Stimulated activated CD8-positive, alpha-beta memory T cell treated with anti-CD3 and anti-CD28 coated beads, Interleukin-7, amount 100 ng/mL, for 1 hour (primary cell): Measurements from ENCODE around the gene ENTPD2.
"Not testable (repeated sequence)": the region's sequence is repeated elsewhere in the genome, so short reads cannot be mapped to it uniquely, and the experiment has no call there.

Experiments used
- DNase-seq, 2 donors: peaks; one replicate each; pipeline ENCODE4 v3.0.0-alpha.2; 2020; ENCODE audit warnings: low read depth in 2 of 2

ENTPD2 gene

DNA sequence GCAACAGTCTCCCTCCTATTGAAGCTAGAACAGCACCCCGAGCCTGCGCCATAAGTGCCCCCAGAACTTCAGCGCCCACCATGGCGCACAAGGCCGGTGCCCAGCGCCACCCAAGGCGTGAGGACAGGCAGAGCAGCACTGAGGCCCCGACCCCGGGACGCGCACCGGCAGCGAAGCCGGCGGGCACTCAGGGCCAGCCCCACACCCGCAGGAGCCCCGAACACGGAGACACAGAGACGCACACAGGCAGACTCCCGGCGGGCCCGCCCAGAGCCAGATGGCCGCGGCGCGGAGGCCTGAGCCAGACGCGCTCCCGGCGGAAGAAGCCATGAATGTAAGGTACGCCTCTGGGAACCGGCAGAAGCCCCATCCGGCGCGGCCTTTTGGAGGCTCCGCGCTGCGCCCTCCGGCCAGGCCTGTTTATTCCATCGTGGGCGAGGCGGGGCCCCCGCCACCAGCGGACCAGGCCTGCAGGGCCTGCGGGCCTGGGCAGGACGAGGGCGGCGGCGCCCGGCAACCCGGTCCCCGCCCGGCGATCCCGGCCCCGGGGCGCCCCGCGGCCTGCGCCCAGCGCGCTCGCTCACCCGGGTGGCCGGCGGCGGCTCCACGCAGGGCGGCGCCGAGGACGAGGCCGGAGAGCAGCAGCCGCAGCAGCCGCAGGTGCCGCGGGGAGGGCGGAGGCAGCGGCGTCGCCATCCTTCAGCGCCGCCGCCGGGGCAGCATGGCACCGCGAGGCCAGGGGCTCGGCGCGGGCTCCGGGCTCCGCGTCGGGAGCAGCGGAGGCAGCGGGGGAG is 8.4 kb downstream of the ENTPD2 start:
- no peak for DNase-seq

DNA sequence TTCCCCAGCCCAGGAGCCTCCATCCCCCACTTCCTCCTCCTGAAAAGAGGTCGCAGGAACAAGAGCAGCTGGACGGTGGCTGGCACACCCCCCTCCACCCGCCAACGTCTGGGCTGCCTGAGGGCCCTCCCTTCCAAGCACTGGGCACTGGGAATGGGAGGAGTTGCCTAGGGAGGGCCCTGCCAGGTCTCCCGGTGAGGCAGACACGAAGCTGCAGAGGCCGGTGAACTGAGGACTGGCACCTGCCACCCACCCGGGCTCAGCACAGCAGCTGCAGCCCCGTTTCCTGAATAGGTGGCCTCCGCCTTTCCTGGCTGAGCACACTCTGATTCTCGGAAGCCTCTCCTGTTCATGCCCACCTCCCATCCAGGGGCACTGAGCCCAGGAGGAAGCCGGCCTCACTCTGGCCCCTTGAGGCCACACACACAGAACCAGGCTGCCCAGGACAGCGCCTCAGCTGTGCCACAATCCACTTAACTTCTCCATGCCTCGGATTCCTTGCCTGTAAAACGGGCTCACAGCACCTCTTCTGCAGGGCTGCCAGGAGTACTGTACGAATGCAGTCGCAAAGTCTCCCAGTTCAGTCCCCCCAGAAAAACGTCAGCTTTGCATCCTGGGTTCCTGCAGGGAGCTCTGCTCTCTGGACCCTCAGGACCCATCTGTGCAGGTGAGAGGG is 9.2 kb downstream of the ENTPD2 start:
- DNase-seq = no peak

DNA sequence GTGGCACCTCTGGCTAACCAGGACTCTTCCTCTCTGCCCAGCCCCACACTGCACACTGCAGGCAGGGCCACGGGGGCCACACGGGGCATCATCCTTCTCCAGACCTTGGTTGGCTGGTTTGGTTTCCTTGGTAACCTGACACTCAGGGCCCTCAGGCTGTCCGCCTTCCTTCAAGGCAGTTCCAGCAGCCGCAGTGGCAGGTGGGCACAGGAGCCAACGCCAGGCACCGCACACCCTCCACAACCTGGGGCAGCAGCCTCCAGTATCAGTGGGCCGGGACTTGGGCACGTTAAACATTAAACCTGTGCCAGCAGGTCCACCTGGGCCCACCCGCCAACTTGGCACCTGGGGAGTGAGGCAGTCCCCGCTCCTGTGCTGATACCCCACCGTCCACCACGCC is 9.8 kb downstream of the ENTPD2 start:
- no peak for DNase-seq

DNA sequence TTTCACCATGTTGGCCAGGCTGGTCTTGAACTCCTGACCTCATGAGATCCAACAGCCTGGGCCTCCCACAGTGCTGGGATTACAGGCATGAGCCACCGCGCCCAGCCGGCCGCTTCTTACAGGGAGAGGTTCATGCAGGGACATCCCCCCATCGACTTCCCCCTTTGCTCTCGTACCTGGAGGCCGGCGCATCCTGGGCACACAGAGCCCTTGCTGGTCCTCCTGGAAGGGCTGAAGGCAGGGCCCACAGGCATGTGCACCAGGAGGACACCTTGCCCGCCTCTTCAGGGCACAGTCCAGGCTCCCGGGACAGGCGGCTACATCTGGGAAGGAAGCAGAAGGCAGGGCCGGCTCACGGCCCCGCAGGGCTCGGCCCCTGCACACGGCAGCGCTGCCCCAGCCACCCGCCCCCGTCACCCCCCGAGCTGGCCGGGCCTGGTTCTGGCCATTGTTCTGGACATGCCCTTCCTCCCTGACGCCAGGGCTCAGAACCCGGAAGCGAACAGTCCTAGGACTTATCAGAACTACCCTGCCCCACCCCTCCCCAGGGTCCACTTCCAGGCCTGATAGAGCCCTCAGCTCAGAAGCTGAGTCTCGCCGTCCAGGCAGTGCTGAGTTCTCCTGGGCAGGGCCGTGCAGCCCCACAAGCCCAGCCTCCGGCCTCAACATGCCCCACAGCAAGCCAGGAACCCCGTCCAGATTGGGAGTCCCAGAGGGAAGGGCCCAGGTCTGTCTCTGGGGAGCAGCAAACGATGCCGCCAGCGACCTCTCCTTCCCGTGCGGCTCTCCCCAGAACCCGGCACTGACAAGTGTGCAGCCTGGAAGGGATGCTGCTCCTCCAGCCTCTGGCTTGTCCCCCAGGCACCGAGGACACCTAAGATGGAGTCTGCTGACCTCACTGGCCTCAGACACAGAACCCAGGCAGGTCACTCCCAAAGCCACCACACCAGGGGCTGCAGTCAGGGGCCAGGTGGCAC is 10.8 kb downstream of the ENTPD2 start:
- DNase-seq = no peak

DNA sequence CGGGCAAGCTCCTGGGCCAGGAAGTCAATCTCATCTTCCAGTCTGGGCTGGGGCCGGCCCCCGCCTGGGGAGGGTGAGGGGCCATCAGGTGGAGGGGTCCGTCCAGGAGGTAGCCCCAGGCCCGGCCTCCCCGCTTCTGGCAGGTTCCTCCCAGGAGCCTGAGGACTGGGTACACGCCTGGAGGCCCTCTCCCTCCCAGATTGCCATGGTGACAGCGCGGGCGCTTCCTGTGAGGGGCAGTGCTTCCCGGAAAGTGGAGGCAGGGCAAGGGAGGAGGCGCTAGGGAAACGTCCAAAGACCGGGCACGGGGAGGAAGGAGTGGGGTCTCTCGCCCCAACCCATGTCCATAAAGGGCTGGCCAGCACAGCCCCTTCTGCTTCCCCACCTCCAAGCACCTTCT is 12.7 kb downstream of the ENTPD2 start:
- DNase-seq = no peak

DNA sequence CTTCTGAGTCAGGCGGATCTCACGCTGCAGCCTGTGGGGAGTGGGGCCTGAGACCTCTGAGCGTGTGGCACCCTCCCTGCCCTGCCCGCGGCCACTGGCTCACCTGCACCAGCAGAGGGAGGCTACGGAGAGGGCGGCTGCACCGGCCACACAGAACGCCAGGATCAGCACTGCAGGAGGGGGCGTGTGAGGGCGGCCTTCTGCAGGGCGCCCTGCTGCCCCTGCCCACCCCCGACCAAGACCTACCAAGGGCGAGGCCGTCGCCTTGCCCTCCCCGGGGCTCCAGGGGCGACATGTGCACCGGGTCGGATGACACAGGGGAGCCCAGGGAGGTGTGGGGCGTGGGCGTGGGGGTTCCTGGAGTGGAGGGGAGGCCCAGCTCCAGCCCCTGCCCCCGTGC is 13.3 kb downstream of the ENTPD2 start:
- DNase-seq = no peak

DNA sequence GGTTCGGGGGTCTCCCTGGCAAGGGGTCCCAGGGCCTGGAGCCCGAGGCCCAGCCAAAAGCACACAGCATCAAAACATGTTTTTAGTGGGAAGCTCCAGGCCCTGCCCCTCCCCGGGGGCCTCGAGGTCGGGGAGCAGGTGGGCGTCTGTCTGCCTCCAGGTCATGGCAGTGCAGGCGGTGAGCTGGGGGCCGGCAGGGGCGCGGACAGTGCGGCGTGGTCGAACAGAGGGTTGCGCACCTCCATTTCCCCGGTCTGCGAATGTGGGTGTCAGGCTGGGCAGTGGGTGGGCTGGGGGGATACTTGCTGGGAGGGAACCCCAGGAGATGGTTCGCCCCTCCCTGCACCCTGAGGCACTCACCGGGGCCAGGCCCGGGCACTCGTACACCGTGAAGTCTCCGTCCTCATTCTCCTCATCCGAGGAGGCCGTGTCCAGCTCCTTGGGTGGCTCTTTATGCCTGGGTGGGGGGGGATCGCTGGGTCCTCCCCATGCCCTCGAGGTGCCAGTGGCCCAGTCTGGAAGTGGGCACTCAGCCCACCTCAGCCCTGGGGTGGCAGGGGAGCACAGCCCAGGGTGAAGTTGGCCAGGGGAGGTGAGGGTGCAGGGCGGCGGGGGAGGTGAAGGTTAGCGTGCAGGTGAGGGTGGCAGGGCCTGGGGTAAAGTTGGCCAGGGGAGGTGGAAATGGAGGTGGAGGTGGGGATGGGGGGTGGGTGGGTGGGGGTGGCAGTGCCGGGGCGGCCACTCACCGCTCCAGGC is 14.1 kb downstream of the ENTPD2 start:
- no peak for DNase-seq

DNA sequence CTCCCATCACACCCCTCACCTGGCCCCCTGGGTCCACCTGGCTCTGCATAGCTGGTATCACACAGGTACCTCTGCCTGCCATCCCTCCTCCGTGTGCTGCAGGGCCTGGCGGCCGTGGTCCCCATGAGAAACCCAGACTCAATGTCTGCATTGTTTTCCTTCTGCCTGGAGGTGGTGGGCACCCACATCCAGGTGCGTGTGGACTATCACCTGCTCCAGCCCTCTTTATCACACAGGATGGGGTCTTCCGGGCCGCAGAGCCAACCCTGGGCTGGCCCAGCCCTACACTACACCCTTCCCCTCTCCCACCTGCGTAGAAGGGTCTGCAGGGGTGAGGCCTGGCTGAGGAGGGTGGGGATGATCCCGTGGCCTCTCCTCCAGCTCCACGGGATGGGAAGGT is 14.9 kb downstream of the ENTPD2 start:
- no peak for DNase-seq

DNA sequence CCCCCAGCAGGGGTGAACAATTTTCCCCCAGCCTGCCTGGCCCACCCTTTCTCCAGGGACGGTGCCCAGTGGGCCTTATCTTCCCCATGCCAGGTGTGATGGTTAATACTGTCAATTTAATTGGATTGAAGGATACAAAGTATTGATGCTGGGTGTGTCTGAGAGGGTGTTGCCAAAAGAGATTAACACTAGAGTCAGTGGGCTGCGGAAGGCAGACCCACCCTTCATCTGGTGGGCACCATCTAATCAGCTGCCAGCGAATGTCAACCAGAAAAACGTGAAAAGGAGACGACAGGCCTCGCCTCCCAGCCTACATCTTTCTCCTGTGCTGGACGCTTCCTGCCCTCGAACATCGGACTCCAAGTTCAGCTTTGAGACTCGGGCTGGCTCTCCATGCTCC is 16.4 kb downstream of the ENTPD2 start:
- DNase-seq = no peak

DNA sequence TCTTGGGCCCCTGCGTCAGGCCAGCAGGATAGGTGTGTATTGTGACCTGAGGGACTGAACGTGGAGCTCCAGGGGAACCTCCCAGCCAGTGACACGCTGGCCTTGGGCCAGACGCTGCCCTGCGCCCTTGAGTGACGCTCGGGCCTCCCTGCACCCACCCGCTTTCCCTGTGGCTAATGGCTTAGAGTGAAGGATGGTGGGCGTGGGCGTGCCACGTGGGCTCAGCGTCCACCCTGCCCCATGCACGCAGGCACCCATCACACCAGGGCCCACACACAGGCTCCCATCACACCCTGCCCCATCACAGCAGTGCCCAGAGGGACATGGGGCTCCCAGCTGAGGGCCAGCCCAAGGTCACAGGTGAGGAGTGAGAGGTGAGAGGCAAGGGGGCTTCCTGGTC is 16.8 kb downstream of the ENTPD2 start:
- DNase-seq = no peak

DNA sequence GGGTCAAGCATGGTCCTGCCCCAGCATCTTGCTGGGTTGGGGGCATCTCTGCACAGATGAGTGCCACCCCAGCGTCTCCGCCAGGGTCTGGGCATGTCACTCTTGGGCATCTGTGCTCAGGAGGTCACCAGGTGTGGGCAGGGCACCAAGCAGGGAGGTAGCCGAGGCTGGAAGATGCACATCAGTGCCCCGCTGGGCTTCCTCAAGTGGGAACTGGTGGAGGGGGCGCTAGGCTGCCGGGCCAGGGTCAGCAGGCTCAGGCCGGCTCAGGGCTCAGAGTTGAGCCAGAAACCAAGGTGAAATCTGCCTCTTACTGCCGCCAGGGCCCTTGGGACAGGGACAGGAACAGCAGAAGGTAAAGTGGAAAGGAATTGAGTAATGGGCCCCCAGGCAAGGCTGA is 17.9 kb downstream of the ENTPD2 start:
- no peak for DNase-seq

DNA sequence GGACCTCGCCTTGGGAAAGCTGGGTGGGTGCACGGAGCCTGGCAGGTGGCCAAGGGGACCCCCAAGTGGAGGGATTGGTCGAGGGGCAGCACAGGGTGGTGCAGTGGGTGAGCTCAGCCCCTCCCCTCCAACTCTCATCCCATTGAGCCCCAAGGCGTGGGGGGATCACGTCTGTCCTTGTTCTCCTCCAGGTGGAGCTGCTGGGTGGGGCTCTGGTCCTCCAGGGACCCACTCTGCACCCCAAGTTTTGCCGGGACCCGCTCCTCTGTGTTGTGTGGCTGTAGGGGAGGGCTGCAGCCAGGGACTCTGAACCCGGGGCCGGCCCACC is 18.4 kb downstream of the ENTPD2 start:
- no peak for DNase-seq

DNA sequence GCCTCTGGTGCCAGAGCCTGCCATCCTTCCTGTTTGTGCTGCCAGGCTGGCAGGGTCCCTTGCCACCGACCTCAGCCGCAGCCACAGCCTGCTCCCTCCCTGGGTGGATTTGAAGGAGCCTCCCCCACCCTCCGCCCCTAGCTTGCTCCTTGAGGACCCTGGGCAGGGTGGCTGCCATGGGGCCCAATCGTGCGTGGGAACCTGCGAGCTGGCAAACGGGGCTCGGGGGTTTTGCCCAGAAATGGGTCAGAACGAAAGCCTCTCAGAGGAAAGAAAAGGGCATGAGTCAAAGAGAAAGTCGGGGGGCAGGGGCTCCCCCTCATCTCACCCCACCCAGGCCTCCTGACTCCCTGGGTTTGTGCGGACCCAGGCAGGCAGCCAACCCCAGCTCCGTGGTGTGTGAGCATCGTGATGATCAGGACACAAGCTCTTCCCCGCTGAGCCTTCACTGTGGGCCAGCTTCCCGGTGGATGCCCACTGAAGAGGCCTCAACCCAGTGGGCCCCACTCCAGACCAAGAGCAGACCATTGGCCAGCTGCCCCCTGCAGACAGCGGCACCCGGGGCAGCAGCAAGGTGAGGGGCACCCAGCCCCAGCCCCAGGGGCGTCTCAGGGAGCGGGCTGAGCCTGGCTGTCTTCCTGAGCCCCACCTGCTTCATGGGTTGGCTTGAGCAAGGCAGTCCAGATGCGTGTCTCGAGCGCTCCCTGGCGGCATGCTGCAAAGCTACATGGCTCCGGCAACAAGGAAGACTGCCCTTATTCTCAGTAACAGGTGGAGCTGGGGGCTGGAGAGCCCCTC is 19.0 kb downstream of the ENTPD2 start:
- peak; percentile 67 to 75 for DNase-seq

DNA sequence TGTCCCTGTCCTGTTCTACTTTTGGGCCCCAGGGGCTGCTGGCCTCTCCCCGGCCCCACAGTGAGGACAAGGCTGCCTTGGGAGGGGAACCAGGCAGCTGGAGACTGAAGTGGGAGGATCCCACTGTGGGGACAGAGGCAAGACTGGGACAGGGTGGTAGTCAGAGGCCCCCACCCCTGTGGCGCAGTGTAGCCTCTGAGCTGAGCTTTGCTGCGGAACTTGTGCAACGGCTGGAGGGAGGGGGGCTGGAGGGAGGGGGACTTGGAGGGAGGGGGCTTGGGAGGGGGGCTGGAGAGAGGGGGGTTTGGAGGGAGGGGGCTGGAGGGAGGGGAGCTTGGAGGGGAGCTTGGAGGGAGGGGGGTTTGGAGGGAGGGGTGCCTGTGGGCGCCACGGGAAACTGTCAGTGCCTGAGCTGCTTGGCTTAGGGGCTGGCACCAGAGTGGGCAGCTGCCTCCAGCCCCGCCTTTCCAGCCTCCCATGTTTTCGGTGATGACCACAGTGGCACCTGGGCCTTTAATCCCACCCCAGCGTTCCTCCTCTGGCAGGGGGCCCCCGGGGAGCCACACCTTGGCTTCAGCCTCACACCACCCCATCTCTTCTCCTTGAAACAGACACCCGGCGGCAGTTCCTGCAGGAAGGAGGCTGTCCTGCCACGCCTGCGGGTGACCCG is 19.7 kb downstream of the ENTPD2 start:
- no peak for DNase-seq

DNA sequence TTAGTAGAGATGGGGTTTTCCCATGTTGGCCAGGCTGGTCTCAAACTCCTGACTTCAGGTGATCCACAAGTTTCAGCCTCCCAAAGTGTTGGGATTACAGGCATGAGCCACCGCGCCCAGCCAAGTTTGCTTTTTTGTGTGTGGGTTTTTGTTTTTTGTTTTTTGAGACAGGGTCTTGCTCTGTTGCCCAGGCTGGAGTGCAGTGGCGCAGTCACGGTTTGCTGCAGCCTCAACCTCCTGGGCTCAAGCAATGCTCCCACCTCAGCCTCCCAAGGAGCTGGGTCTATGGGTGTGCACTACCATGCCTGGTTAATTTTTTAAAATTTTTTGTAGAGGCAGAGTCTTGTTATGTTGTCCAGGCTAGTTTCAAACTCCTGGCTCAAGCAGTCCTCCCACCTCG is 20.4 kb downstream of the ENTPD2 start:
- not testable (repeated sequence) for DNase-seq

DNA sequence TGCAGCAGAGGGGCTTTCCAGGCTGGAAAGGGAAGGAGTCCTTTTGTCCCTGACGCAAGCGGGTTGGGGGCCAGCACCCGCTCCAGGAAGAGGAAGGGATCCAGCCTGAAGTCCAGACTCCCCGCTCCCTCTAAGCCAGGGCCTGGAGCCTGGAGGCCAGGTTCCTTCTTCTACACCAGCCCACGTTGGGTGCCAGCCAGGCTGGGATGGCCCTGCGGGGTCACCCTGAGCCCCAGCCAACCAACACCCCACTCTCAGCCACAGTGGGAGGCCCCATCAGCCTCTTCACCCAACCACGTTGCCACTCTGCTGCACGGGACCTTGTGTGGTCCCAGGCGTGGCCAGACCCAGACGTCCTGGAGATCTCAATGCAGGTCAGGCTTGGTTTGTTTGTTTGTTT is 21.0 kb downstream of the ENTPD2 start:
- no peak for DNase-seq

DNA sequence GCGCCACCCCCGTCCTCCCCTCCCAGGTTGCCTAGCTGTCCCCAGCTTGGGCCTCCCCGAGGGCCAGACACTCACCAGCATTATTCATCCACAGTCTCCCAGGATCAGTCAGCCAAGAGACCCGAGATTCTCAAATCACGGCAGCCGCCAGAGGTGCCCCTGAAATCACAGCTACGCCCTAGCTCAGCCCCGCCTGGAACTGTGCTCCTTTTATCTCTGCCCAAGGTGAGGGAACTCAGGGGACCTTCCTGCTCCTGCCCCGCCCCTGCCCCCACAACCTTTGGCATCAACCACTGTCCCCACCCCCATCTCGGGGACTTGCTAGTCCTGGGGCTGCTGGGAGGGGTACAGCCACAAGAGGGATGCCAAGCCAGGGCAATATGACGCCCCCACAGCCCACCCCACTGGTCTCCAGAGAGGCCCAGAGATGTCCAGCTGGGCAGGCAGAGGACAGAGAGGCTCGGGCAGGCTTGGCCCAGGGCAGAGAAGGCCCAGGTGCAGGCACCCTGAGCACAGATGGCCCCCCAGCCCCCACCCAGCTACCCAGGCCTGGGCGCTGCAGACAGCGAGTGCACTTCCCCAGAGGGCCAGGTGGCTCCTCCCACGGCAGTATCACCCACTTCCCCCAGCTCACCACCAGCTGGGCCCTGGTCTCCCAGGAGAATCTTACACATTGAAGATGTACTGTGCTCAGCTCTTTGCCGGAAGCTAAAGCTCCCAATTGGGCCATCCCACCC is 21.8 kb downstream of the ENTPD2 start, which contains the start of gene FUT7:
TSS of gene FUT7 (minus strand) at position 185 of the 737 bp plus-strand sequence. CDS start at position 88, 97 bp downstream.
- no peak for DNase-seq

DNA sequence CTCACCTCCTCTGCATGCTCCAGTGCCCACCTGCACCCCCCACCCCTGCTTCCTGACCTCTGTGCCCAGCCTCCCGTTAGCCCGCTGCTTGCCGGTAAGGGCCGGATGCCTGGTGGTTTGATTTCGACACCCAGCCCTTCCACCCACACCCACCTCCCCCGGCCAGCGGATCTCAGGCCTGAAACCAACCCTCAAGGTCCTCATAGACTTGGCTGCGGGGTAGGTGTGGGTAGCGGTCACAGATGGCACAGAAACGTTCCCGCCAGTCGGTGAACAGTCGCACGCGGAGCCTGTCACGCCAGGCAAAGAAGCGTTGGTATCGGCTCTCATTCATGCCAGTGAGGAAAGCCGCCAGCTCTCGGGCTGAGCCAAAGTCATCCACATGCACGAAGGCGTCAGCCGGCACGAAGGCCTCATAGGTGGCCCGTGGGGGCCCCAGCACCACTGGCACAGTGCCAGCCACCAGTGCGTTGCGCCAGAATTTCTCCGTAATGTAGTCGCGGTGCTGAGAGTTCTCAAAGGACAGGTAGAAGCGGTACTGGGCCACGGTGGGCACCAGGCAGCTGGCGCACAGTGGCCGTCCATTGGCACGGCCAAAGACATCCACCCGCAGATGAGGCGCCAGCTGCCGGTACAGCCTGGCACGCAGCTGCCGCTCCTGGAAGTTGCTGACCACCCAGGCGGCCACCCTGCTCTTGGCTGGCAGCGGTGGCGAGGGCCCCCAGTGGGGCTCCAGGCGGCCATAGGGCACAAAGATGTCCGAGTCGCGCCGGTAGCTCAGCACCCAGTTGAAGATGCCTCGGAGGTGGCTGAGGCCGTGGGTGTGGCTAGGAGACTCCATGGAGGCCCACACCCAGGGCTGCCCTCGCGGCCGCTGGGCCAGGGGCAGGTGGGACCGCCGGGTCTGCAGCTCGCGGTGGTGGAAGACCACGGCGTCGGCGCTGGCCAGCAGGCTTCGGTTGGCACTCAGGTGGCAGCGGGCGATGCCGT is 23.0 kb downstream of the ENTPD2 start:
- no peak for DNase-seq
